HL-60/S4 treated with retinoic acid at 250 ng/mL for 4 days and 3 days (cell line): ENCODE results near the gene LINS1.
"Not testable (repeated sequence)": the region's sequence is repeated elsewhere in the genome, so short reads cannot be mapped to it uniquely, and the experiment has no call there.

Source experiments
- in situ Hi-C: fragments of 300-500 bp; cut with MboI; formaldehyde crosslinking; loops from 2 replicates; pipeline ENCODE4 v1.7.0; 2022; ENCODE audit warnings: low sequenced_read_pairs

LINS1 gene

DNA sequence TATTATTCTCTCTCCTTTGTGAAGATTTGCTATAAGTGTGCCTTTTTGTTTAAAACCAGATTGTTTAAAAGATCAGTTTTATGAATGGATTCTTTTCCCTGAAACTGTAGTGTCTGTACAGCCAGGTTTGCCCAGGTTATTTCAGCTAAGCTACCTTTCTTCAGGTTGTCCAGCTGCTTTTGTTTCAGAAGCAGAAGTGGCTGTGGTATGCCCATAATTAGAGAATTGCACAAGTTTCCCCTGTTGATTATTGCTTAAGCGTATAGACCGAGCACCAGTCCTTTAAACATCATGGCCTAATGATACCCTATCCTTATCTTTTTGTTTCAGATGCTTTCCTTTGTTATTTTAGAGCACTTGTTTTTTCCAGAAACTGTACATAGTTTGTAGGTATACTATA is 10.6 kb upstream of the LINS1 start:
- in situ Hi-C loops: no loop called here

DNA sequence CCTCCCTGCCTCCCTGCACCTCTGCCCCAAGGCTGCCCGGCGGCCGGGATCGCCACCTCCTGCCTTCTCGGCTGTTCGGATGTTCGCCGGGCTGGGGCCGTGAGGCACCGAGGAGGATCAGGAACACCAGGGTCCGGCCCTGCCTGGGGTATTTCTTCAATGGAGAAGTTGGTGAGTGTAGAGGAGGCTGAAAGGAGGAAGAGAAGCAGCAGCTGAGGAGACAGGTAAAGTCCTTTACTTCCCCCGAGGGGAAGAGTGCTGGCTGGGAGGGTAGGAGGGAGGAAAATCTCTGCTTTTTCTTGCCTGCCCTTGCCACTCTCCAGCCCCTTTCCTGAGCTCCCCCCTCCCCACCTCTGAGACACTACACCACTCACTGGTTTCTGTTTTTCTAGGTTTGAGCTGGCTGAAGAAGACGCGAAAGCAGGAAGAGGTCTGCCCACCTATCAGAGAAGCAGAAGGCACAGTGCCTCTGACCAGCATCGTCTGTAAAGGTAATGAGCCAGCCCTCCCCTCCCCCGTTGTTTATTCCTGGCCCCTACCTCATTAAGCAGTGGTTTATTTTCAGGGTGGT is 924 bp upstream of the LINS1 start:
- in situ Hi-C loops: no loop called here

DNA sequence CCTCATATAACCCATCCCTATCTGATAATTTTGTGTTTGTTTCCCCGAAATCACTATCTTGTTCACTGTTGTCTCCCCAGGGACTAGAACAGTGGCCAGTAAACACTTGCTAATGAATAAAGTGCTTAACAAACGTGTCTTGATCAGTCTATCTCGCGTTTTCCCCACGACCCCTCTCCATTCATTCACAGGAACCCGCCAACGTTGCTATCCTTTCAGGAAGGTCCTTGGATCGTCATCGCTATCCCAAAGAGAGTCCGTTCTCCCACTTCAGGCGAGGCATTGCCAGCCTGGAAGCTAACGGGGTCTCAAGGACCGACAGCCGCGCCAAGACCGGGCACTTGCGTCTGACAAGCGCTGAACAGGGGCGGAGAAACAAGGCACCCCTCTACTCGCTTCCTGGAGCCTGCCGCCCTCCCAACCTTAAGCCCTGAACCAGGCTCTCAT is 344 bp downstream of the LINS1 start:
- in situ Hi-C loops: no loop called here

DNA sequence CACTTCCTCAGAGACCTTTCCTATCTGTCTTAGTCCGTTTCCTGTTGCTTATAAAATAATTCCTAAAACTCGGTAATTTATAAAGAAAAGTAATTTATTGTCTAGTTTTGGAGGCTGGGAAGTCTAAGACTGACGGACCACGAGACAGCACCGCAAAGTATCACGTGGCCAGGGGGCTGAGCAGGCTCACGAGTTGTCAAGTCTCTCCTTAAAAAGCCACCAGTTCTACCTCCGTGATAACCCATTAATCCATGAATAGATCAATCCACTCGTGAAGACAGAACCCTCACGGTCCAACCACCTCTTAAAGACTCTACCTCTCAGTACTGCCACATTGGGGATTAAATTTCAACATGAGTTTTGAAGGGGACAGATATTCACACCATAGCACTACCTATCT is 821 bp downstream of the LINS1 start:
- in situ Hi-C loops: no loop called here

DNA sequence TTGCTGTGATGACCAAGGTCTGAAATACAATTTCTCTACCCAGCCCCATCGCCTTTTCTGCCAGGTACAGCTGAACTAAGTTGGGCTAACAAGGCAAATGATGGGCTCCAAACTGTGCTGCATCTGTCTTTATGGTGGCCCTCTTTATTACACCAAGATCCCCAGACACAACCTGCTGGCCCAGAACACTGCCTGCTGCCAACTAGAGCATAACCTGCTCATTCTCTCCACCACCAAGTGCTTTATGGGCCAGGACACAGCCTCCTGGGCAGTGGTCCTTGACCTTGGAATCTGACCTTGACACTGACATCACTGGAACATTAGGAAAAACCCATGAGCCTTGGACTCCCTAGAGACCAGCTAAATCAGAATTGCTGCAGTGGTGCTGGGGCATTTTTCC is 3.3 kb downstream of the LINS1 start:
- in situ Hi-C loops: no loop called here

DNA sequence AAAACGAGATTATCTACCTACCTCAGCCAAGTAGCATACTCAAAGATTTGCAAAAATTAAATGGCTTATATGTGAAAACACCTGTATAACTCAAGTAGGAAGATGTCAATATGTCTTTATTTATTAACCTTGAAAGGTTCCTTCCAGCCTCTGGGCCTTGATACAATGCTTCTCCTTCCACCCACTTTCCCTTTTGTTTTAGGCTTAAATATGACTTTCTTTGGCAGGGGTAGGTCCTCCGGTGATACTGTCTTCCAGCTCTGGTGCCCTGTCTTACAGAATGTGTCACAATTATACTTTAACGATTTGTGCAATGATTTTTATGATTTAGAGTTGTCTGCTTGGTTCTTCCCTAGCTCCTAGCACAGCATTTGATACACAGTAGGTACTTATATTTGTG is 4.1 kb downstream of the LINS1 start:
- in situ Hi-C loops: no loop called here

DNA sequence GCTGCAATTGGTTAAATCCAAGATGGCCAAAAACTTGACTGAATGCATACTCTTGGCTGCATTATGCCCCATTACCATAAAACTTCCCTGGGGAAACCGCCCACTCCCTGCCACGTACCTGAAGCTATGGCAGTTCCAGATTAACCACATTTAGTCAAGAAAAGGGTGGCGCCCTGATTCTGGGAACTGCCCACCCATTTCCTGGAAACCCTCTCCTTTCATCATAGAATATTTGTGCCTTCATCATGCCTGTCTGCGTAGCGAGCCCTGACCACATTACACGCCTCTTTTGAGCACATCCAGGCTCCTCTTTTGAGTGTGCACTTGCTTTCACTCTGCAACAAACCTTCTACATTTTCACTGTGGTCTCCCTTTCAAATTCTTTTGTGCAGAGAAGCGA is 5.2 kb downstream of the LINS1 start:
- in situ Hi-C loops: no loop called here

DNA sequence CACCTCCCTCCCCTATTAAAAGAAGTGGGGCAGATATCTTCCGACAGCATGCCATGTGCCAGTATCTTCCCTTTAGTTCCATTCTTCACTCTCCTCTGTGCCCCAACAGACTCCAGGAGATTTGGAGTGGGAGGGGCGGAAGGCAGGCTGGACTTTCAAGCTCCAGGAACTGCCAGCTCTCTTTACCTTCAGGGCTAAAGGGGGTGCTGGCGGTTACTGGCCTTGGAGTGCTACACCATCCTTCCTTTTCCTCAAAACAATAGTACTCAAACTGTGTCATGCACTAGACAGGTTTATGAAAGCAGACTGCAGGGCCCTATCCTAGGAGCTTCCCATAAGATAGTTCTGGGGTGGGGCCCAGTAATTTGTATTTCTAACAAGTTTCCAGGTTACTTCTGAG is 6.0 kb downstream of the LINS1 start:
- in situ Hi-C loops: no loop called here

DNA sequence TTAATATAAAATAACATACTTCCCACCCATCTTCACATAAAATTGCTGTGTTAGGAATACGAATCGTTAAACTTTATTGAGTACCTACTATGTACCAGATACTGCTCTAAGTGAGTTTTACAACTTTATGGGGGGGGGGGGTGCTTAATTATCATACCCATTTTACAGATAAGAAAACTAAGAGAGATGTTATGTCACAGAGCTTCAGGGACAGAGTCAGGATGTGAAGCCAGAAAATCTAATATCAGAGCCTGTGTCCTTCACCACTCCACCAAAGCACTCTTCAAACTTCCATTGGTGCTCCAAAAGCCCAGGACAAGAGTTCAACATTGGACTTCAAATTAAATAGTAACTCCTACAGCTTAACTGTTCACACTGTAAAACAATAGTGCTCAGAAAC is 8.6 kb downstream of the LINS1 start:
- in situ Hi-C loops: no loop called here

DNA sequence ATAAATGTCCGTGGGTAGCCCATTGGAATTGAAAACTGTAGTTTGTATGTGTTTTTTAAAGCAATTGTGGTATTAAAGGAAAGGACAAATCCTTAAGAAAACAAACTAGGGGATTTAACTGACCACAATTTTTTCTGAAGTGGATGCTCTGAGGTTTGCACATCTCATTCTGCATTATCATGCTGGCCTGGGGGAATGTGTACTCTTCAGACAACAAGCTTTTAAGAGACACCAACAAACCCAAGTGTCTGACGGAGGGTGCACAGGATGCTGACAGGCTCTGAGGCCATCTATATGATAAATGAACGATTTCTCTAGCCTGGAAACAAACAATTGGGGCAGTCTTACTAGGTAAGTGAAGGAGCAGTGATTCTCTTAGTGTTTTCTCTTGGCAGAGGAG is 9.1 kb downstream of the LINS1 start:
- in situ Hi-C loops: no loop called here

DNA sequence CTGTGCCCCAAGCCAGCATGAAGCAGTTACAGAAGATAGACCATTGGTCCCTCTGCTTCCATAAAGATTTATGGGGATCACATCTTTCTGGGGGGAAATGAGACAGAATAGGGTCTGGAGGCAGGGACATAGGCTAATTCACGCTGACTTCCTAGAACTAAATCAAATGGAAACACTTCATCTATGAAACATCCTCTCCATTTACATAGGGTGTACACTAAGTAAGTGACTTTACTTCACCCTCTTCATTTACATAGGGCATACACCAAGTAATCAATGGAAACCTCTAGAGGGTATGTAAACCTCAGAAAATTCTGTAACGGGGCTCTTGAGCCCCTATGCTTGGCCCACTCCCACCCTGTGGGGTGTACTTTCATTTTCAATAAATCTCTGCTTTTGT is 10.1 kb downstream of the LINS1 start:
- in situ Hi-C loops: no loop called here

DNA sequence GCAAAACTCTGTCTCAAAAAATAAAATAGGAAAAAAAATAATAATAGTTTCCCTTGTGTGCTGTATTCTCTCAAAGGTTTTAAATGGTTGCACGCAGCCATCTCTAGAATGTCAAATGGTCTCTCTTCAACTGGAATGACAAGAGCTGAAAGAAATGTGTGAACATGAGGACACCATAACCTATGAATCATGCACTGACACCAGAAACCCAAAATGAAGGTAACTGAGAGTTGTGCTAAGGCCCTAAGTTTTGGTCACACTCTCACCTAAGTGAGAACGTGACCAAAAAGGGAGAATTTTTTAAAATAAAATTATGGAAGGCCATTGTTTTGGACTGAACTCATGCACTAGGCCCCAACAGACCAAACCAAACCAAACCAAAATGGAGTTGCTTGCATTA is 10.8 kb downstream of the LINS1 start:
- in situ Hi-C loops: not testable (repeated sequence)

DNA sequence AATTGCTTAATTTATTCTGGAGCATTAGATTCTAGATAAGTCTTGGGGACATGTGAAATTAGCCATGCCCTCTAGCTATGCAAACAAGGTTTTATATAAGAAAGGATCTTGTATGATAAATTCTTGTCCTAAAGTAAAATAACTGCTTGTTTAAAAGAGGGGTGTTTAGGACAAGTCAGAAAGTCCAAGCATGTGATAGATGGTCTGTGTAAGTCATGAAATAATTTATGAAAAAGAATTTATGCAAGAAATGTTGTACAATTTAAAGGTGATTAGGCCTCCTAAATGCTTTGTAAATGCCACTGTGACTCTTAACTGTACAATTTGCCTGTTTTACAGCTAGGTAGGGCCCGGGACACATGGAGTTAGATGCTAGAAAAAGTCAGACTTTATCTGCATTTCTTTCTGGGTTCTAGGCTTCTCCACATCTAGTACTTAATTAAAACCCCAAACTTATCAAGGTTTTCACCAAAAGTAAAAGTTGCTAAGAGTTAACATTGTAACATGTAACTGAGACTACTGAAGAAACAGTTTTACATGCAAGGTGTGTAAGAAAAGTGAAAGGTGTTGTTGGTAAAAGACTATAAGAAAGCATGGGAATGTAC is 13.2 kb downstream of the LINS1 start:
- in situ Hi-C loops: no loop called here

DNA sequence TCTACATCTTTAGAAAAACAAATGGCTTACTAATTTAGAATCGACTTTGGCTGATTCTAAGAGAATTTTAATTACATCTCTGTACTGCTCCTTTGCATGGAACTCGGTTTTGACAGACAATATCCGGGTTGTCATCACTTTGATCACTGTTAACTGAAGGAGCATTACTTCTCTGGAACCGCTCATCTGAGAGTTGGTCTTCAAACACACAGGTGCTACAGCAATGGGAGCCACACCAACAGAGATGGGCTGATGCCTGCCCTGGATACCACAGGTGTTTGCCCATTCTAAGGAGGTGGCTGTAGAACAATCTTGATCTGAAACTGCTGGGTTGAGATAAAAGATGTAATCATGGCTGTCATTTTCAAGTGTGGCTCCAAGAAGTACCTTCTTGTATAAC is 21.6 kb downstream of the LINS1 start:
- in situ Hi-C loops: no loop called here

DNA sequence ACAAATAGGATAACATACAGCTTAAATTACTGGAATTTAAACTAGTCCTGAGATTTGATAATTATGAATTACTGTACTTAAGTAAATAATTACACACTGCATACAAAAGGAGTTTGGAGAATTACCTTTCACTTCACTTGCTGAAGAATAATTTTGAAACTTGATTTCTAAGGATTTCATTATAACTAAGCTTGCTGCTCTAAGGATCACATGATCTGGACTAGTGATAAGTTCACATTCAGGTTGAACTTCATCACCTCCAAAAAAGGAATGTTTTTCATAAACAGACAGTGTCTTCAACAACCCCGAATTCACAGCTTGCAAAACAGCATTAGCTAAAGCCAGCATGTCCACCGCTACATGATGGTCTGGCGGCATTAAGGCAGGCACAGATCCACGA is 28.5 kb downstream of the LINS1 start:
- in situ Hi-C loops: no loop called here

DNA sequence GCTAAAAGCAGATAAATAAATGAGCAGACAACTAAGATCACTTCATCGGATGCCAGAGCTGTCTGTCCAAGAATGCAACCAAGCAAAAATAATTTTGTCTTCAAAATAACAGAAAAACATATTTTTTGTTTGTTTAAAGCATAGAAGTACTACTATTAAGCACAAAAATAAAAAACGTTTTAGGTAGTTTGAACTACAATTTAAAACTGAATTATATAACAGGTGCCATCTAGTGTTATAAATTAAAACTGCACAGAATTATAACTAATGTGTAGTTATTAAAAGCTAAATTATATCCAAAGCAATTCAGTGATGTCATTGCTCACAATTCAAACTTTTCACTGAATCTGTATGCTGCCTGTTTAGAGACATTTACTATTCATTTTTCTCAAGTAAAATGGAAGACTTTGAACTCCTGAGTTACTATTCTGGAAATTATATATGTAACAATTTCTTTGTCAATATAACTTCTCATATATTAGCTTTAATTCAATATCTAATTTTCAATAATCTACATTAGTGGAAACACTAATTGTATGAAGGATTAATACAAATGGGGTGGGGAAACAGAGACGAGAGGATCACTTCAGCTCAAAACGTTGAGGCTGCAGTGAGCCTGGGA is 29.5 kb downstream of the LINS1 start:
- in situ Hi-C loops: no loop called here

DNA sequence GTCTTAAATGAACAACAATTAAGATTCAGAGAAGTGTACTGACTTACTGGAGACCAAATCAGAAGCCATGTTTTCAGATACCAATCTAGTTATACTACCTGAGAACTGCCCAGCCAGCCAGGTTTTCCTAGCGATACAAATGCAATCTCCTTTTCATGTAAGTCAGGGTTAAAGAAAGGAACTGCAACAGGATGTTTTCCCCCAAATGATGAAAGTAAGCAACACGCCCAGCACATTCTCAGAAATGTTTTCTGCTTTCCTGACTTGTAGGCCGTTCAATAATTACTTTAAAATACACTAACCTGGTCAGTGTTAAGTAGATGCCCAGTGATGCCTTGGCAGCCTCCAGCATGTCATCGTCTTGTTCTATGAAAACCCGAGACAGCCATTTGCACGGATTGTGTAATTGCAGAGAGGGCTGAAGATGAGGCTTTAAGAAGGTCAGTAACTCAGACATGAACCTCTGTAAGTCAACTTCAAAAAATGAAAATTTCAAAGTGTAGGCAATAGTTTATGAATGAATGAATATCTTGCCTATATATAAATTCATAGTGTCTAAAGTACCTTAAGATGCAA is 30.3 kb downstream of the LINS1 start:
- in situ Hi-C loops: no loop called here

DNA sequence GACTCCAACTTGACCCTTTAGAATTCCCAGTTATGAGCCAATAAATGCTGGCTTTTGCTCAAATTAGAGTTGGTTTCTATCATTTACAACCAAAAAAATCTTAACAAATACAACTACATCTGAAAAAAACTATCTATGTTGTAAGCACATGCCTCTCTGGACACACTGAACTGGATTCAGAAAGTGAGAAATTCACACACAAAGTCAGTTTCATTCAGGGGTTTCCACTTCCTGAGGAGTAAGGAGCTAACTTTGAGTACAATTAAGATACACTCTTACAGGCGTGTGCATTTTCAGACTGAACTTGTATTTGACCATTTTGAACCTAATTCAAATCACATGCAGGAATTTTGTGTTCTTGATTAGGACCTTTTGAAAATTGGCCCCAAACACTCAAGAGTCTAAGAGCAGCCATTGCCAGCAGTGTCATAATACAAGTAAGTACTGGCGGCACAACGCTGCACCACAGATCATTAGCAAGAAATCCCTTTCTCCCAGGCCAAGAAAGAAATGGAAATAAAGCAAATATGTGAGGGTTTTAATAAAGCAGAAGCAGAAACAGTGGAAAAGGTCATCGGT is 31.2 kb downstream of the LINS1 start:
- in situ Hi-C loops: no loop called here

DNA sequence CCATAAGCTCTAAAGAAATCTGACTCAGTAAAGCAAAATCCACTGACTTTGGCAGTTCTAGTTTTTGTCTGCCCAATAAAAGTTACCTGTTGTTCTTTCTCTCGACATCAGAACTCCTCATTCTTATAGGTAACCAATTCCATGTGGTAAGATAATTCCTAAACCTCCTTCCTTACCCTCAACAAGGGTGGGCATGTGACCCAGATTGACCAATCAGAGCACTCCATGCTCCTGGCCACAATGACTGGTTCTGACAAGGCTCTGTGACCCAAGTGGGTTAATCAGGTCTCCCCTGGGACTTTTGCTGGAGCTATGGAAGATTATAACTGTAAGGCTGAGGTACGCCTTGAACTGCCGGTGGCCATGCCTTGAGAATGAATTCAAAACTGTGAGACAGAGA is 31.7 kb downstream of the LINS1 start:
- in situ Hi-C loops: no loop called here

DNA sequence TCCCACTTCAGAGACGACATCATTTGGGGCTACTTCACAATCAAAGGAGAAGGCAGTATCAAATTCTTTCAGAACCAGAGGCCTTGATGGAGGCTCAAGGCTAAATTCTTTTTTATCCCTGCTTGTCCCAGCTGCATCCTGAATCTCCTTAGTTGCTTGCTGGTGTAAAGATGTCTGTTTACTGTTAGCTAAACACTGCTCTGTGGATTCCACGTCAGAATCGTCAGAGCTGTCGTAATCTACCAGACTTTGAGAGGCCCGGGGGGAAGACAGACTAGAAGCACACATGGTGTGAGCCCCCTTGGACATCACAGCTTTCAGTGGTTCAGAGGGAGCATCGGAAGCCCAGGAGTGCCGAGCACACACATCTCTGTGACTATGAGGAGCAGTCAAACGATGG is 32.6 kb downstream of the LINS1 start:
- in situ Hi-C loops: no loop called here

DNA sequence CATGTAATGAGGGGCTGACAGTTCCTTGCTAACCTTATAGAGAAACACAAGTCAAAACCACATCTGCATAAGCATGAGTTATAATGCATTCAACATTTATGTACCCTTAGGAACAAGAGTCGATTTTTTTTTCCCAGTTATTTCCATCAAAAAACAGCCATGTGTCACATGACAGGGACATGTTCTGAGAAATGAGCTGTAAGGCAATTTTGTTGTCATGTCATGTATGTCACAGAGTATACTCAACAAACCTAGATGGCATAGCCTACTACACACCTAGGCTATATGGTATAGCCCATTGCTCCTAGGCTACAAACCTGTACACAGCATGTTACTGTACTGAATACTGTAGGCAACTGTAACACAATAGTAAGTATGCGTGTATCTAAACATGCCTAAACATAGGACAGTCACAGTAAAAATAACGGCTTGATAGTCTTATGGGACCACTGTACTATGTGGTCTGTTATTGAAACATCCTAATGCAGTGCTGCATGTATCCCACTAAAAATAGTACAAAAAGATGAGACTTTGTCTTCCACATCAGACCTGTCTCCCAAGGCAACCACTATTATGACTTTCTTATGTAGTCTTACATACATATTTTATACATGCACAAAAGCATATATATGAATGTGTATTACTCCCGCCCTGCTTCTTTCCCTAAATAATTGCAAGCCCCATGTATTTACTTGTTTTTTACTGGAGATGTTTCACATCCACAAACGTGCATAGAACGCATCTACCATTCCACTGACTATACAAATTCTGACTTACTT is 34.9 kb downstream of the LINS1 start:
- in situ Hi-C loops: no loop called here
